ENCODE results near the gene DISP3. TPM values are rescaled to one million over a fixed set of nuclear protein-coding genes. Genes with fewer than 3 reads are reported as not detected.

Gene DISP3
- total RNA-seq, 1 donor from 2014 or later: 0.05 TPM

DNA sequence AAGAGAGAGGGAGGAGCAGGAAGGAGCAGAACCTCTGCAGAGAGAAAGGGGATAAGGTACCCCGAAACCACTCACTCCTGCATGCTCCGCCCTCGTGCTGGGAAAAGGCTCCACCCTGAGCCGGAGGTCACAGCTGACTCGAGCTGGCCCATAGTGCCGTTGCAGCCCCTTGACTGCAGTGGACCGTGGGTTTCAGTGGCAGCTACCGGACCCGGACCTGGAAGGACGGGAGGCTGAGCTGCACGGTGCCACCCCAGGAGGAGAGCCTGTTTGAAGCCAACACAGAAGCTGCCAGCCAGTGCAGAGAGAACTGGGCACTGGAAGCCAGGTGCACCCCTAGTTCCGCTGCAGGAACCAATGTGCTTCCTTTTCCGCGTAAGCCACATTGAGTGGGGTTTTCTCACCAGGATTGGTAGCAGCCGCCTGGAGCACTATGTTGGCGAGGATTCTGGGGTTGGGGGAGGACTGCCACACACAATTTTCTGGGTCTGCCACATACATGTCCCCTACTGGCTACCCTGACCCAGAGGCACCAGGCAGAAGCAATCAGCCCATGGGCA lies 91.9 kb downstream of the DISP3 start:
- no peak overlapping the region for H3K4me3 Mint-ChIP-seq (ENCODE audit: unreplicated experiment)
- H3K27ac Mint-ChIP-seq (ENCODE audit: unreplicated experiment): no peak overlapping the region
- H3K9me3 Mint-ChIP-seq (ENCODE audit: low read depth): no peaks in the 10 kb centered on the region
- H3K4me1 Mint-ChIP-seq (ENCODE audit: low read depth): peaks cover 5% of the 10 kb centered on the region
- peaks cover 47% of the 10 kb centered on the region for H3K27me3 Mint-ChIP-seq (ENCODE audit: low read depth)
- no peak for DNase-seq (ENCODE audit: low spot score)
- no peaks in the 10 kb centered on the region for H3K36me3 Mint-ChIP-seq (ENCODE audit: low read depth)
- TF ChIP-seq, protein P1, sequence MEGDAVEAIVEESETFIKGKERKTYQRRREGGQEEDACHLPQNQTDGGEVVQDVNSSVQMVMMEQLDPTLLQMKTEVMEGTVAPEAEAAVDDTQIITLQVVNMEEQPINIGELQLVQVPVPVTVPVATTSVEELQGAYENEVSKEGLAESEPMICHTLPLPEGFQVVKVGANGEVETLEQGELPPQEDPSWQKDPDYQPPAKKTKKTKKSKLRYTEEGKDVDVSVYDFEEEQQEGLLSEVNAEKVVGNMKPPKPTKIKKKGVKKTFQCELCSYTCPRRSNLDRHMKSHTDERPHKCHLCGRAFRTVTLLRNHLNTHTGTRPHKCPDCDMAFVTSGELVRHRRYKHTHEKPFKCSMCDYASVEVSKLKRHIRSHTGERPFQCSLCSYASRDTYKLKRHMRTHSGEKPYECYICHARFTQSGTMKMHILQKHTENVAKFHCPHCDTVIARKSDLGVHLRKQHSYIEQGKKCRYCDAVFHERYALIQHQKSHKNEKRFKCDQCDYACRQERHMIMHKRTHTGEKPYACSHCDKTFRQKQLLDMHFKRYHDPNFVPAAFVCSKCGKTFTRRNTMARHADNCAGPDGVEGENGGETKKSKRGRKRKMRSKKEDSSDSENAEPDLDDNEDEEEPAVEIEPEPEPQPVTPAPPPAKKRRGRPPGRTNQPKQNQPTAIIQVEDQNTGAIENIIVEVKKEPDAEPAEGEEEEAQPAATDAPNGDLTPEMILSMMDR (IDR thresholded peaks at IDR 0.05): no peak

GRCh38 chr1:11571906-11572616 lies 93.1 kb downstream of the DISP3 start:
- no peak overlapping the region for H3K27ac Mint-ChIP-seq (ENCODE audit: unreplicated experiment)
- no peak for DNase-seq (ENCODE audit: low spot score)
- H3K27me3 Mint-ChIP-seq (ENCODE audit: low read depth): peaks cover 50% of the 10 kb centered on the region
- TF ChIP-seq, protein P1 (IDR thresholded peaks at IDR 0.05): peak; percentile 42
- no peaks in the 10 kb centered on the region for H3K36me3 Mint-ChIP-seq (ENCODE audit: low read depth)
- no peak overlapping the region for H3K4me3 Mint-ChIP-seq (ENCODE audit: unreplicated experiment)
- H3K4me1 Mint-ChIP-seq (ENCODE audit: low read depth): peaks cover 5% of the 10 kb centered on the region
- no peaks in the 10 kb centered on the region for H3K9me3 Mint-ChIP-seq (ENCODE audit: low read depth)

DNA sequence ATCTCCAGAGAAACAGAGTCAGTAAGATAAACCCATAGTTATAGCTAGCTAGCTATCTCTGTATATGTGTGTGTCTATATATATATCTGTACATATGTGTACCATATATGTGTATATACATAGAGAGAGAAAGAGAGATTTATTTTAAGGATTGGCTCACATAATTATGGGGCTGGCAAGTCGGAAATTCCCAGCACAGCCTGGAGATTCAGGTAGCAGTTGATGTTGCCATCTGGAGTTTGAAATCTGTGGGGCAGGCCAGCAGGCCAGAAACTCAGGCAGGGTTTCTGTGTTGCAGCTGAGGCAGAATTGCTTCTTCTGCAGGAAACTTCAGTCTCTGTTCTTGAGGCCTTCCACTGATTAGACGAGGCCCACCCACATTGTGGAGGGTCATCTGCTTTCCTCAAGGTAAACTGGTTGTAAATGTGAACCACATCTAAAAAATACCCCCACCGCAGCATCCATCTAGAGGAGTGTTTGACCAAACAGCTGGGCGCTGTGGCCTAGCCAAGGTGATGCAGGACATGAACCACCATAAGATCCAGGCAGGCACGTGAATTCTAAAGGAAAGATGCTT lies 94.2 kb downstream of the DISP3 start:
- no peak for DNase-seq (ENCODE audit: low spot score)
- Mint-ChIP-seq H3K9me3 (ENCODE audit: low read depth) (no peaks in the 10 kb centered on the region), H3K36me3 (ENCODE audit: low read depth) (no peaks in the 10 kb centered on the region), H3K4me3 (ENCODE audit: unreplicated experiment) (no peak overlapping the region), H3K27me3 (ENCODE audit: low read depth) (peaks cover 54% of the 10 kb centered on the region), H3K27ac (ENCODE audit: unreplicated experiment) (no peak overlapping the region), H3K4me1 (ENCODE audit: low read depth) (peaks cover 5% of the 10 kb centered on the region)
- TF ChIP-seq, protein P1 (IDR thresholded peaks at IDR 0.05): no peak

DNA sequence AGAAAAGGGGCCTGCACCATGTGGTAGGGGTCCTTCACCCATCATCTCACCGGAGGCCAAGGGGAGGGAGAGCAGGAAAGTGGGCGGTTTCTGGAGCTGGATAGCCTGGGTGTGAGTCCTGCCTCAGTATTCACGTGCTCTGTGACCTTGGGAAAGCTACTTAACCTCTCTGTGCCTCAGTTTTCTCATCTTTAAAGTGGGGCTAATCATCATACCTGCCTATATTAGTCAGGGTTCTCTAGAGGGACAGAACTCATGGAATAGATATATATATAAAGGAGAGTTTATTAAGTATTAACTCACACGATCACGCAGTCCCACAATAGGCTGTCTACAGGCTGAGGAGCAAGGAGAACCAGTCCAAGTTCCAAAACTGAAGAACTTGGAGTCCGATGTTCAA lies 96.6 kb downstream of the DISP3 start:
- DNase-seq (ENCODE audit: low spot score): no peak
- Mint-ChIP-seq H3K36me3 (ENCODE audit: low read depth) (no peaks in the 10 kb centered on the region), H3K27ac (ENCODE audit: unreplicated experiment) (no peak overlapping the region), H3K27me3 (ENCODE audit: low read depth) (peaks cover 46% of the 10 kb centered on the region), H3K4me3 (ENCODE audit: unreplicated experiment) (no peak overlapping the region), H3K9me3 (ENCODE audit: low read depth) (no peaks in the 10 kb centered on the region), H3K4me1 (ENCODE audit: low read depth) (no peaks in the 10 kb centered on the region)
- TF ChIP-seq, protein P1 (IDR thresholded peaks at IDR 0.05): no peak

DNA sequence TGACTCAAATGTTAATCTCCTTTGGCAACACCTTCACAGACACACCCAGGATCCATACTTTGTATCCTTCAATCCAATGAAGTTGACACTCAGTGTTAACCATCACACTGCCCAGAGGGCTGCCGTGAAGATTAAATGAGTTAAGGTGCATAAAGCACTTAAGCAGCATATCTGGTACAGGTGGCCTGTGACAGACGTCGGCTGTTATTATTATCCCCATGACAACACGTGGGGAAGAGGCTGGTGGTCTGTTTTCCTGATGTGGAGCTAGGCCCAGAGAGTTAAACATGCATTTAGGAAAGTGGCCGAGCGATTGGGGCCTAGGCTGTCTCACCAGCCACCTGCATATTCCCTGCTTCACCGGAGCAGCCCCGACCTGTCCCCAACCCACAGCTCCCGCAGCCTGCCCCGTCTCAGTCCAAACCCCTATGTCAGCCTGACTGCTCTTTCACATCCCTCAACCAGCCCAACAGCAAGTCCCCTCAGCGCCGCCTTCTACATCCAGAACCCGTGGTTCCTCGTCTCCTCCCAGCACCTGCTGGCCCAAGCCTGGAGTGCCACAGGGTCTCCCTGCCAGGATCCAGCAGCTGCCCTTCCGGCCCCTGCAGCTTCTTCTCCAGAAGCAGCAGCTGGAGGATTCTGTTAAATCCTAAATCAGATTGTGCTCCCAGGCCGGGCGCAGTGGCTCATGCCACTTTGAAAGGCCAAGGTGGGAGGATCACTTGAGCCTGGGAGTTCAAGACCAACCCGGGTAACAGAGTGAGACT lies 97.3 kb downstream of the DISP3 start:
- Mint-ChIP-seq H3K4me1 (ENCODE audit: low read depth) (no peaks in the 10 kb centered on the region), H3K36me3 (ENCODE audit: low read depth) (no peaks in the 10 kb centered on the region), H3K9me3 (ENCODE audit: low read depth) (no peaks in the 10 kb centered on the region), H3K4me3 (ENCODE audit: unreplicated experiment) (no peak overlapping the region), H3K27ac (ENCODE audit: unreplicated experiment) (no peak overlapping the region), H3K27me3 (ENCODE audit: low read depth) (peaks cover 54% of the 10 kb centered on the region)
- DNase-seq (ENCODE audit: low spot score): no peak
- TF ChIP-seq, protein P1 (IDR thresholded peaks at IDR 0.05): no peak
